GM19468 (cell line): ENCODE data around the gene TMED10.
"Not testable (repeated sequence)": the region's sequence is repeated elsewhere in the genome, so short reads cannot be mapped to it uniquely, and the experiment has no call there.

ENCODE experiments used
- ATAC-seq: cut with Tn5 transposase; IDR thresholded peaks from one replicate; pipeline ENCODE4 v1.9.1; 2021; ENCODE audit warnings: mild to moderate bottlenecking, moderate library complexity, moderate number of reproducible peaks; ENCODE audit not compliant: unreplicated experiment; ENCODE audit errors: extremely low read depth

Gene TMED10

DNA sequence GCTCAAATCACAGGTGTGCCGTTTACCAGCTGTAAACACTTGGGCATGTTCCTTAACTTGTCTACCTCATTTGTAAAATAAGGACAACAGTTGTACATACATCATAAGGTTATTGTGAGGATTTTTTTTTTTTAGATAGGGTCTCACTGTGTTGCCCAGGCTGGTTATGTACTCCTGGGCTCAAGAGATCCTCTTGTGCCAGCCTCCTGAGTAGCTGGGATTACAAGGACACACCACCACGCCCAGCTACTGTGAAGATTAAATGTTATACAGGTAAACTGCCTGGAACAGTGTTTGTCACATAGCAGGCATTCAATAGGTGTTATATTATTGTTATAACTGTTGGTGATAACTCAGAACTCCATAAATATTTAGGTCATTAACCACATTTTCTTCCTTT is 12.7 kb downstream of the TMED10 start:
- ATAC-seq, result no peak

DNA sequence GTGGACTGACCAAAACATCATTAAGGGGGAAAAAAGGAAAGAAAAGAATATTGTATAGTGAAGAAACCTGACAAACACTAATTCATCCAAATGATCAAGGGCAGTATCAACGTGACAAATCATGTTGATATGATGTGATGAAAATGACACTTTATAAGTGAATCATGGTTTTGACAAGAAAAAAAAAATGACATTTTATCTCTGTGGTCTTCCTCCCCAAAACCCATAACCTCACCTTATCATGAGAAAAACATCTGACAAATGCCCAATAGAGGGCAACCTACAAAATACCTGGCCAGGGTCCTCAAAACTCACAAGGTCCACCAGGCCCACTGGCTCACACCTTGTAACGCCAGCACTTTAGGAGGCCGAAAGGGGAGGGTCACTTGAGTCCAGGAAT is 13.8 kb downstream of the TMED10 start:
- ATAC-seq, result no peak

DNA sequence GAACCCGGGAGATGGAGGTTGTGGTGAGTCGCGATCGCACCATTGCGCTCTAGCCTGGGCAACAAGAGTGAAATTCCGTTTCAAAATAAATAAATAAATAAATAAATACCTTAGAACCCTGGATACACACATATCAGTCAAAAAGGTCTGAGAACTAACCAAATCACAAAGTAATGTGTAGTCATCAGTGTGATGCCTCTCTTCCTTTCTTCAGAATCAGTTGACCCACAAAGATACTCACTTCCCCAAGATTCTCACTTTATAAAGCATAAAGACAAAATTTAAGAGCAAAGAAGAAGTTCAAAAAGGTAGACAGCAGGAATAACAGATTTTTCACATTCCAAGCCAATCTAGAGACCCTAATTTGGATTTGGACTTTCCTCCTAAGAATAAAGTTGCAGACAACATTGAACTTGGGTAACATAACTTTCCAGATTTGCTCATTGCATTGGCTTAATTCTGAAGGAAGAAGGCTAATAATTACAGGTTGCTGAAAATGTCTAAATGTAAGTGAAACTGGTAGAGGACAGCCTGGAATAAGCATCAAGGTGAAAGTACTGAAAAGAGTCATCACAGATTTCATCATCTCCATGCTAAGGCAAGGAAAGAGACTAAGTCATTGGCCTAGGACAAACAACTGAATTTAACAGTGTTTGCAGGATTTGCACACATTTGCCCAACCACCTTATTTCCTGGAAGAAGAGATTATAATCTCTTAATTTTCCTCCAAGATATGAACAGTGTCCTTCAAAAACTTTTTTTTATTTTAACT is 17.4 kb downstream of the TMED10 start:
- no peak for ATAC-seq

GRCh38 chr14:75156901-75157300 is 19.5 kb downstream of the TMED10 start:
- no peak for ATAC-seq

- ATAC-seq, result no peak
Measured at GRCh38 chr14:75156111-75156510, 20.3 kb downstream of the TMED10 start.

- no peak for ATAC-seq
Measured at GRCh38 chr14:75155169-75155568, 21.2 kb downstream of the TMED10 start.

GRCh38 chr14:75153295-75153694 is 23.1 kb downstream of the TMED10 start:
- no peak for ATAC-seq

DNA sequence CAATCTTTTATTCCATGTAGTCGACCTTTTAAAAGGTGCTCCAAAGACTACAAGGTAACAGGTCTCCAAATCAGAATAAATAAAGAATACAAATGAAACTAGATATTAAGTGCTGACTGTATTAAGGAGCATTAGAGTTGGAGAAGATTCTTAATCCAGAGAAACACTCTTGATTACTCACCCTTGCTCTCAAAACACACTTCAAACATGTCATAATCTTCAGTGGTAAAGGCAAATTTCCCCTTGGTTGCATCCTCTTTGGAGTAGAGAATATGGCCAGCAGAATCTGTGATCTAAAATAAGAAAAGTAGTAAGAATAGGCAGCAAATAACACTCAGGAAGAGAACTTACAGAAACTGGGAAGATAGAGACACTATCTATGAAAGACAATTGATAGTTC is 24.6 kb downstream of the TMED10 start:
- no peak for ATAC-seq

DNA sequence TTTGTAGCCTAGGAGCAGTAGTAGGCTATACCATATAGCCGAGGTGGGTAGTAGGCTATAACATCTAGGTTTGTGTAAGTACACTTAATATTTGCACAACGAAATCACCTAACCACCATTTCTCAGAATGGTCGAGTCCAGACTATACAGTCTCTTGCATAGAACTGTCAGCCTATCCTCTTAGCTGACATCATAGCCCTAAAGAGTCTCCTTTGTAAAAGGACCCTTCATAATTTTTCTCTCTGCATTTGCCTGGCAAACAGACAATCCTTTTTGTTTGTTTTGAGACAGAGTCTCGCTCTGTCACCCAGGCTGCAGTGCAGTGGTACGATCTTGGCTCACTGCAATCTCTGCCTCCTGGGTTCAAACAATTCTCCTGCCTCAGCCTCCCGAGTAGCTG is 25.8 kb downstream of the TMED10 start:
- not testable (repeated sequence) for ATAC-seq

GRCh38 chr14:75150150-75150549 is 26.3 kb downstream of the TMED10 start:
- no peak for ATAC-seq

- ATAC-seq, result no peak
Measured at GRCh38 chr14:75147423-75148071, 28.9 kb downstream of the TMED10 start.

- no peak for ATAC-seq
Measured at GRCh38 chr14:75144944-75145343, 31.5 kb downstream of the TMED10 start.

GRCh38 chr14:75143761-75144527 is 32.5 kb downstream of the TMED10 start:
- no peak for ATAC-seq

- ATAC-seq, result no peak
Measured at GRCh38 chr14:75142494-75142893, 33.9 kb downstream of the TMED10 start.

DNA sequence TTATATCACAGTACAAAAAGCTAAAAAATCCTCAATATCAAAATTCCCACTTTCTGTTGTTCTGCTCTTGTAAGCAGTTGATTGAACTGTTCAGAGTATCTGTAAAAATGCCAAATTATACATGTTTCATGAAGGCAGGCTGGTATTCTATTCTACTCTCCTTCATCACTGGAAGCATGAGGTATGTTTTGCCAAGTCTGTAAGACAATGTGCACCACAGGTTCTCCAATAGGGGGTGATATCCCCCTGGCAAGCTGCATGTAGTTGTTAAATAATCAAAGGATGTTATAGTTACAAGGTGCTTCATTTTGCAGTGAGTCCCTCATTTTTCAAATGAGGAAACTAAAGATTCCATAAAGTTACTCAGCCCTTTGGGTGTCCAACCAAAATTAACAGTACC is 34.4 kb downstream of the TMED10 start:
- ATAC-seq, result no peak

GRCh38 chr14:75141062-75141461 is 35.4 kb downstream of the TMED10 start:
- no peak for ATAC-seq

DNA sequence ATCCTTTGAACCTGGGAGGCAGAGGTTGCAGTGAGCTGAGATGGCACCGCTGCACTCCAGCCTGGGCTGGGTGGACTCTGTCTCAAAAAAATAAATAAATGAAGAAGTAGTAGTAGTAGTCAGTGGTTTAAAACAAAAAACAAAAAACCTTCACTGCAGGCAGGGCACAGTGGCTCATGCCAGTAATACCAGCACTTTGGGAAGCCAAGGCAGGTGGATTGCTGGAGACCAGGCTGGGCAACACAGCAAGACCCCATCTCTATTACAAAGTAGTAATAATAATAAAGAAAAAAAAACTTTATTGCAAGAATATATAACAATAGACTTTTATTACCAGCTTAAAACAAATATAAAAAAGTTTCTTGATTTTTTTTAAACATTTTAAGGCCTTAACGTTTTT is 35.8 kb downstream of the TMED10 start:
- no peak for ATAC-seq

DNA sequence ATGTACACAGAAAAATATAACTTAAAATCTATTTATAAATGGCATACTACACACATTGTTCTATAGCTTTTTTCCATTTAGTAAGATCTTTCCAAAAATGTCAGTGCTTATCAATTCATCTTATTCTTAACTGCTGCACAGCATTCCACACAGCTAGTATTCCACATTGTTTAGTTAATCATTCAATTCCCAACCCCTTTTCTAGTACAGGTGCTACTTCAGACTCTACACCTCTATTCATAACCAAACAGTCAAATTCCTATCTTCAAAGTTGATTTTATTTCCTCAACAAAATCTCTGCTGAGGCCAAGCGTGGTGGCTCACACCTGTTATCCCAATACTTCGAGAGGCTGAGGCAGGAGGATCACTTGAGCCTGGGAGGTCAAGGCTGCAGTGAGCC is 37.2 kb downstream of the TMED10 start:
- no peak for ATAC-seq

GRCh38 chr14:75138492-75138891 is 37.9 kb downstream of the TMED10 start:
- ATAC-seq, result no peak

GRCh38 chr14:75134644-75135043 is 41.8 kb downstream of the TMED10 start:
- no peak for ATAC-seq

GRCh38 chr14:75133597-75133996 is 42.8 kb downstream of the TMED10 start:
- no peak for ATAC-seq
